Stimulated activated naive CD8-positive, alpha-beta T cell treated with anti-CD3 and anti-CD28 coated beads, Interleukin-15, amount 100 ng/mL, for 72 hours (primary cell): ENCODE measurements around the gene ATP10A.

ENCODE experiments used
- ATAC-seq: fragments of 150-1000 bp; cut with Tn5 transposase; 2 replicates; pipeline ENCODE4 v1.10.0; 2021; ENCODE audit warnings: mild to moderate bottlenecking, moderate library complexity
- DNase-seq, 2 donors: peaks; one replicate each; pipeline ENCODE4 v3.0.0; 2021 to 2022
- H3K27ac Mint-ChIP-seq, 2 donors: one replicate each; pipeline ENCODE4 v1.8.0; 2022; ENCODE audit warnings: mild to moderate bottlenecking in 2 of 2, mixed read lengths in 2 of 2, moderate library complexity in 2 of 2
- H3K27me3 Mint-ChIP-seq: one replicate; pipeline ENCODE4 v1.8.0; 2022; ENCODE audit warnings: mixed read lengths
- H3K4me1 Mint-ChIP-seq: one replicate; pipeline ENCODE4 v1.8.0; 2022; ENCODE audit warnings: mild to moderate bottlenecking, mixed read lengths
- H3K4me3 Mint-ChIP-seq, 2 donors: one replicate each; pipeline ENCODE4 v1.8.0; 2022; ENCODE audit warnings: mild to moderate bottlenecking in 2 of 2, mixed read lengths in 2 of 2, moderate library complexity in 1 of 2
- H3K9me3 Mint-ChIP-seq, 2 donors: one replicate each; pipeline ENCODE4 v1.8.0; 2022; ENCODE audit warnings: mixed read lengths in 2 of 2

ATP10A gene

GRCh38 chr15:25800761-25801515 lies 62.2 kb downstream of the ATP10A start:
- ATAC-seq (no peak), DNase-seq (no peak)
- H3K27ac Mint-ChIP-seq: peak overlapping the region in 1 of 2 donors; percentile 13
- peaks cover 62% of the 10 kb centered on the region for H3K4me1 Mint-ChIP-seq
- no peaks in the 10 kb centered on the region for H3K27me3 Mint-ChIP-seq
- H3K4me3 Mint-ChIP-seq: peak overlapping the region in 1 of 2 donors; percentile 38
- H3K9me3 Mint-ChIP-seq: no peaks in the 10 kb centered on the region

GRCh38 chr15:25799906-25800700 lies 63.0 kb downstream of the ATP10A start:
- Mint-ChIP-seq H3K9me3 (no peaks in the 10 kb centered on the region), H3K27ac (no peak overlapping the region), H3K4me1 (peaks cover 69% of the 10 kb centered on the region), H3K27me3 (no peaks in the 10 kb centered on the region), H3K4me3 (peak overlapping the region in 1 of 2 donors; percentile 38)
- DNase-seq (no peak), ATAC-seq (no peak)

GRCh38 chr15:25797936-25798901 lies 64.9 kb downstream of the ATP10A start:
- no peaks in the 10 kb centered on the region for H3K9me3 Mint-ChIP-seq
- ATAC-seq (no peak), DNase-seq (no peak)
- no peaks in the 10 kb centered on the region for H3K27me3 Mint-ChIP-seq
- peak overlapping the region; percentile 22 to 75 for H3K27ac Mint-ChIP-seq
- no peak overlapping the region for H3K4me3 Mint-ChIP-seq
- peaks cover 85% of the 10 kb centered on the region for H3K4me1 Mint-ChIP-seq

- Mint-ChIP-seq H3K27ac (peak overlapping the region in 1 of 2 donors; percentile 75), H3K9me3 (no peaks in the 10 kb centered on the region), H3K27me3 (no peaks in the 10 kb centered on the region), H3K4me1 (peaks cover 92% of the 10 kb centered on the region), H3K4me3 (no peak overlapping the region)
- ATAC-seq (no peak), DNase-seq (no peak)
These were observed 65.6 kb downstream of the ATP10A start for GRCh38 chr15:25797511-25797935.

- ATAC-seq: no peak
- Mint-ChIP-seq H3K4me1 (peaks cover 96% of the 10 kb centered on the region), H3K27me3 (no peaks in the 10 kb centered on the region), H3K9me3 (no peaks in the 10 kb centered on the region), H3K27ac (no peak overlapping the region), H3K4me3 (no peak overlapping the region)
- DNase-seq: no peak
These were observed 66.1 kb downstream of the ATP10A start for GRCh38 chr15:25797035-25797434.

DNA sequence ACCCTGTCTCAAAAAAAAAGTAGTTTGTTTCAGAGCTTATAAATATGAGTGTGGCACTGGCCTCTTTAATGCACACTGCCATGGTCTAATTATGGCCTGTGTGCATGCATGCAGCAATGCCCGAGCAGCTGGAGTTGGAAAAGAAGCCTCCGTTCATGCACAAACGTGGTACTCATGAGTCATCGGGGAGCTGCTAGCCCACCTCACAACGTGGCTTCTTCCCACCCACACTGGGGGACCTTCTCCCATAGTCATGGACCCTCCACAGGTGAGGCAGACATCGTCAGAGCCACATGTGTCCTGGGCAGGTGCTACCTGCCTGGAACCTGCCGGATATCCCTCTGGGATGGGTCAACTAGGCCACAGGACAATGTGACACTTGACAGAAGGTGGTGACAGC lies 66.7 kb downstream of the ATP10A start:
- H3K9me3 Mint-ChIP-seq: no peaks in the 10 kb centered on the region
- peaks cover 96% of the 10 kb centered on the region for H3K4me1 Mint-ChIP-seq
- H3K4me3 Mint-ChIP-seq: no peak overlapping the region
- H3K27me3 Mint-ChIP-seq: no peaks in the 10 kb centered on the region
- ATAC-seq: no peak
- H3K27ac Mint-ChIP-seq: no peak overlapping the region
- no peak for DNase-seq

- no peak for ATAC-seq
These were observed 67.4 kb downstream of the ATP10A start for GRCh38 chr15:25795712-25796111.

DNA sequence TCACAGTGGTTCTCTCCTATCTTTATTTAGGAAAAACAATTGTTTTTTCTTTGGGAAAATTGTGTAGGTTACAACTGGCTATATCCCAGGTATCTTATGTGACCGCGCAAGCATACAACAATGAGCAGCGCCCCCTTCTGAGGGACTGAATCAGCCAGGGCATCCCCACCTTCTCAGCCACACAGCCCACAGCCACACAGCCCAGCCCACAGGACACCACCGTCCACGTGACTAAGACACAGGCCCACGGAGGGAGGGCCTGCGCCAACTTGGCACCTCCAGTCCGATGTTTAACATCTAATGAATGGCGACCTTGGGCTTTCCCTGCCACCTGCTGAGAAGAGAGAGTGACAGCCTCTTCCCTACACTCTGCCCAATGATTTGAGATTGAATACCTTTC lies 68.1 kb downstream of the ATP10A start:
- no peak for ATAC-seq
- Mint-ChIP-seq H3K4me3 (no peak overlapping the region), H3K4me1 (peaks cover 96% of the 10 kb centered on the region), H3K27ac (no peak overlapping the region), H3K9me3 (no peaks in the 10 kb centered on the region), H3K27me3 (no peaks in the 10 kb centered on the region)
- DNase-seq: no peak

More at GRCh38 chr15:25795712-25796111, 67.4 kb downstream of the ATP10A start:
- no peak for DNase-seq
- H3K4me1 Mint-ChIP-seq: peaks cover 96% of the 10 kb centered on the region
- no peaks in the 10 kb centered on the region for H3K9me3 Mint-ChIP-seq
- H3K27me3 Mint-ChIP-seq: no peaks in the 10 kb centered on the region
- H3K27ac Mint-ChIP-seq: no peak overlapping the region
- H3K4me3 Mint-ChIP-seq: no peak overlapping the region

DNA sequence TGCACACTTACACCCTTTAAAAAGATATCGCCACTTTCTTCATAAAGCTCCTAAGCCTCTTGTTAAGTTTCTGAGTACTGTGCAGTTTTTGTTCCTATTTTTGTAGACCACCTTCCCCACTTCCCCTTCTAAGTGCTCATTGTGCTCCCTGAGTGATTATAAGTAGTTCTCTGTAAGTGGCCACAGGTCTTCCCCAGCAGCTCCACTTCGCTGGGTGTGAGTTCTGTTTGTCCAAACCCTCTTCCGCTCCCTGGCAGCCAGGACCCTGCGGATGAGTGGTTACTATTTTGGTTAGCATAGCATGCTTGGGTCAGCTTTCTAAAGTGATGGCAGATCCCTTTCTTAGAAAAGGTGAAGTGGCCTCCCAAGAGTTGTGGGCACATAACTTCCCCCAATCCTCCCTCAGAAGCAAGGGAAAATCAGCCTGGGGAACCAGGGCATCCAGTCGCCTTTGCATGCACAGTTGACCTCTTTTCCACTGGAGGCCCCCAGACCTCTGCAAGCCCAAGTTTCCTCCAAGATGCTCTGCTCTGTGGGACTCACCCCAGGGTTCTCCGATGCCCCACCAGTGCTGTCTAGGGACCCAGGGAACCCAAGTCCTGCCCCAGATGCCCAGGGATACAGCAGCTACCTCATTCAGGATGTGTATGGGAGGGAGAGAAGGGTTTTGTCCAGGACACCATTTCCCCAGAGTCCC lies 69.6 kb downstream of the ATP10A start:
- Mint-ChIP-seq H3K9me3 (no peaks in the 10 kb centered on the region), H3K27ac (no peak overlapping the region), H3K4me1 (peaks cover 96% of the 10 kb centered on the region), H3K4me3 (no peak overlapping the region), H3K27me3 (no peaks in the 10 kb centered on the region)
- DNase-seq (no peak), ATAC-seq (no peak)

DNA sequence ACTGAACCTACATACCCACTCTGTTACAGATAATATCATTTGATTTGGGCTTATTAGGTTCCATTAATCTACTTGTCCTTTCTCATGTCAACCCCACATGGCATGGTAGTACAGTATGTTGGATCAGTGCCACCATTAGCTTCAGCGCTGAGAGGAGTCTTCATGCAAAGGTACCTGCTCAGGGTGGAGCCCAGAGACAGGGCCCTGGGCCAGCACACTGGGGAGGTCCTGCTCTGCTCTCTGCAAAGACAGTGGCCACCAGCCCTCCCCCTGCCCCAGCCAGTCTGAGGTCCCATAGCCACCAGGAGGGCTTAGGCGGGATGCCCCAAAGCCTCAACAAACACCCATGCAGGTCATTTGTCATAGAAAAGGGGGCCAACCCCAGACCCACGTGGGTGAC lies 71.0 kb downstream of the ATP10A start:
- ATAC-seq (no peak), DNase-seq (no peak)
- H3K27ac Mint-ChIP-seq: no peak overlapping the region
- peaks cover 97% of the 10 kb centered on the region for H3K4me1 Mint-ChIP-seq
- no peaks in the 10 kb centered on the region for H3K27me3 Mint-ChIP-seq
- peak overlapping the region in 1 of 2 donors; percentile 16 for H3K4me3 Mint-ChIP-seq
- no peaks in the 10 kb centered on the region for H3K9me3 Mint-ChIP-seq

GRCh38 chr15:25790000-25790660 lies 73.0 kb downstream of the ATP10A start:
- Mint-ChIP-seq H3K27me3 (no peaks in the 10 kb centered on the region), H3K4me3 (peak overlapping the region; percentile 33 to 50), H3K27ac (peak overlapping the region in 1 of 2 donors; percentile 81), H3K9me3 (no peaks in the 10 kb centered on the region), H3K4me1 (peaks cover 88% of the 10 kb centered on the region)
- peak; percentile 23 to 72 for DNase-seq
- ATAC-seq: peak; percentile 98

GRCh38 chr15:25789616-25789999 lies 73.5 kb downstream of the ATP10A start:
- DNase-seq (no peak), ATAC-seq (no peak)
- Mint-ChIP-seq H3K27ac (no peak overlapping the region), H3K4me3 (no peak overlapping the region), H3K9me3 (no peaks in the 10 kb centered on the region), H3K4me1 (peaks cover 87% of the 10 kb centered on the region), H3K27me3 (no peaks in the 10 kb centered on the region)

GRCh38 chr15:25789211-25789610 lies 73.9 kb downstream of the ATP10A start:
- H3K4me3 Mint-ChIP-seq: no peak overlapping the region
- peak overlapping the region in 1 of 2 donors; percentile 46 for H3K27ac Mint-ChIP-seq
- no peaks in the 10 kb centered on the region for H3K9me3 Mint-ChIP-seq
- DNase-seq (no peak), ATAC-seq (no peak)
- peaks cover 84% of the 10 kb centered on the region for H3K4me1 Mint-ChIP-seq
- H3K27me3 Mint-ChIP-seq: no peaks in the 10 kb centered on the region

- no peak for DNase-seq
- H3K4me3 Mint-ChIP-seq: no peak overlapping the region
- no peaks in the 10 kb centered on the region for H3K9me3 Mint-ChIP-seq
- H3K4me1 Mint-ChIP-seq: peaks cover 85% of the 10 kb centered on the region
- no peaks in the 10 kb centered on the region for H3K27me3 Mint-ChIP-seq
- H3K27ac Mint-ChIP-seq: no peak overlapping the region
- peak; percentile 36 for ATAC-seq
These were observed 75.1 kb downstream of the ATP10A start for GRCh38 chr15:25787855-25788520.
